Measurements from ENCODE around the gene KRTAP9-6.
"Not testable (repeated sequence)": the region's sequence is repeated elsewhere in the genome, so short reads cannot be mapped to it uniquely, and the experiment has no call there.

- not testable (repeated sequence) for TF ChIP-seq MED1 (CRISPR knock-in tag; IDR thresholded peaks at IDR 0.05); ZBTB33 (CRISPR knock-in tag; IDR thresholded peaks at IDR 0.05); HDAC2 (CRISPR knock-in tag; IDR thresholded peaks at IDR 0.05); RAD21 (CRISPR knock-in tag; IDR thresholded peaks at IDR 0.05); POLR2A (IDR thresholded peaks at IDR 0.05; ENCODE audit: insufficient read depth in 1 of 2, low read depth in 2 of 2, low read length in 2 of 2); RBM39 (IDR thresholded peaks at IDR 0.05; ENCODE audit: low read depth, low read length, poor library complexity, severe bottlenecking)
Measured at GRCh38 chr17:41232399-41233105, 32.6 kb upstream of the KRTAP9-6 start, which contains the start of gene KRTAP9-3.
